HEK293 (cell line): ENCODE measurements around the gene FSD1.

Experiments used
- CTCF ChIP-seq: fragments of 450-650 bp; formaldehyde crosslinking; IDR thresholded peaks from 2 replicates; pipeline ENCODE4 v1.5.1; 2016; ENCODE audit warnings: missing biosample characterization, missing genetic modification characterization
- HOXA7 ChIP-seq: sonication (generic); formaldehyde crosslinking; IDR thresholded peaks from 2 replicates; pipeline ENCODE4 v1.8.1; 2022; ENCODE audit warnings: missing genetic modification reagents, borderline replicate concordance
- KLF17 ChIP-seq: fragments of 450-650 bp; formaldehyde crosslinking; IDR thresholded peaks from 2 replicates; pipeline ENCODE4 v1.5.1; 2016; ENCODE audit warnings: missing biosample characterization, missing genetic modification characterization
- REST ChIP-seq: fragments of 450-650 bp; formaldehyde crosslinking; IDR thresholded peaks from 2 replicates; pipeline ENCODE4 v1.5.1; 2016; ENCODE audit warnings: missing biosample characterization, missing genetic modification characterization
- YY1 ChIP-seq: fragments of 450-650 bp; formaldehyde crosslinking; IDR thresholded peaks from 2 replicates; pipeline ENCODE4 v1.5.1; 2018; ENCODE audit warnings: missing biosample characterization, missing genetic modification characterization
- ZBTB21 ChIP-seq: fragments of 450-650 bp; formaldehyde crosslinking; IDR thresholded peaks from 2 replicates; pipeline ENCODE4 v1.5.1; 2017; ENCODE audit warnings: missing biosample characterization, missing genetic modification characterization
- ZNF121 ChIP-seq: fragments of 450-650 bp; formaldehyde crosslinking; IDR thresholded peaks from 2 replicates; pipeline ENCODE4 v1.5.1; 2016; ENCODE audit warnings: missing biosample characterization, missing genetic modification characterization
- ZNF362 ChIP-seq: fragments of 450-650 bp; formaldehyde crosslinking; IDR thresholded peaks from 2 replicates; pipeline ENCODE4 v1.5.1; 2016; ENCODE audit warnings: missing biosample characterization, missing genetic modification characterization
- ZNF416 ChIP-seq: fragments of 450-650 bp; formaldehyde crosslinking; IDR thresholded peaks from 2 replicates; pipeline ENCODE4 v1.5.1; 2016; ENCODE audit warnings: missing biosample characterization, missing genetic modification characterization
- ZNF785 ChIP-seq: fragments of 450-650 bp; formaldehyde crosslinking; IDR thresholded peaks from 2 replicates; pipeline ENCODE4 v1.5.1; 2016; ENCODE audit warnings: missing biosample characterization, missing genetic modification characterization

GRCh38 chr19:4272894-4273293 is 31.5 kb upstream of the FSD1 start:
- TF ChIP-seq KLF17 (tag by site-specific recombination): no peak
- TF ChIP-seq HOXA7 (CRISPR knock-in tag): no peak
- no peak for TF ChIP-seq ZBTB21 (tag by site-specific recombination)
- no peak for TF ChIP-seq REST (tag by site-specific recombination)
- no peak for TF ChIP-seq ZNF362 (tag by site-specific recombination)
- TF ChIP-seq ZNF121: no peak
- no peak for TF ChIP-seq ZNF785 (tag by site-specific recombination)
- TF ChIP-seq CTCF (tag by site-specific recombination): no peak
- TF ChIP-seq ZNF416 (tag by site-specific recombination): no peak
- no peak for TF ChIP-seq YY1 (tag by site-specific recombination)
